GM19023 (cell line): Measurements from ENCODE around the gene LRRC1.
A peak's percentile ranks its signal among the peaks of the same experiment; 100 is the strongest.
"Not testable (repeated sequence)": the region's sequence is repeated elsewhere in the genome, so short reads cannot be mapped to it uniquely, and the experiment has no call there.

Source experiments
- ATAC-seq: cut with Tn5 transposase; IDR thresholded peaks from one replicate; pipeline ENCODE4 v1.9.1; 2021; ENCODE audit warnings: mild to moderate bottlenecking, moderate library complexity; ENCODE audit not compliant: unreplicated experiment

Gene LRRC1

DNA sequence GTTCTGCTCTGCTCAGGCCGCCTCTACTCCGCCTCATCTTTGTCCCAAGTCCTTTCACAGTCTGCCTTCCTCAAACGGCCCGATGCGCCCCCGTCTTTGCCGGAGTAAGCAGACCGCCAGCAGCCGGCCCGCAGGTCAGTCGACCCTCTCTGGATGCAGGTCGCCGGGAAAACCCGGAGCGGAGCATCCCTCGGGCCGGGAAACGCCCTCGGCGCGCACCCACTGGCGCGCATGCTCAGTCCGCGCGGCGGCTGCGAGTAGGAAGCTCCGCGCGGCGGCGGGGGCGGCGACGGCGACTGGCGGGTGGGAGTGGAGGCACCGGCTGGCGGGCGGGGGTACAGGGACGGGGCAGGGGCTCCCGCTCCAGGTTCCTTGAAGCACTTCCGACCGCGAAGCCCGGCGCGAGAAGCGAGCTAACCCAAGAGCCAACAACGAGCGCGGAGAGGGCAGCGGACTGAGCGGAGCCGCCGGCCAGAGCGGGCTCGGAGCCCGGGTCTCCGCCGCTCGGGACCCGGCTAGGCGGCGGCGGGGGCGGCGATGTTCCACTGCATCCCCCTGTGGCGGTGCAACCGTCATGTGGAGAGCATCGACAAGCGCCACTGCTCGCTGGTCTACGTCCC, at the start of gene LRRC1:
LRRC1 (plus strand) TSS at position 286 of the 620 bp plus-strand sequence; CDS start at position 538, 252 bp downstream.
- ATAC-seq, result peak; percentile 77

- ATAC-seq, result no peak
Observed at GRCh38 chr6:53746442-53747103, 48.2 kb upstream of the LRRC1 start.

GRCh38 chr6:53750052-53750650, 44.7 kb upstream of the LRRC1 start:
- ATAC-seq, result no peak

DNA sequence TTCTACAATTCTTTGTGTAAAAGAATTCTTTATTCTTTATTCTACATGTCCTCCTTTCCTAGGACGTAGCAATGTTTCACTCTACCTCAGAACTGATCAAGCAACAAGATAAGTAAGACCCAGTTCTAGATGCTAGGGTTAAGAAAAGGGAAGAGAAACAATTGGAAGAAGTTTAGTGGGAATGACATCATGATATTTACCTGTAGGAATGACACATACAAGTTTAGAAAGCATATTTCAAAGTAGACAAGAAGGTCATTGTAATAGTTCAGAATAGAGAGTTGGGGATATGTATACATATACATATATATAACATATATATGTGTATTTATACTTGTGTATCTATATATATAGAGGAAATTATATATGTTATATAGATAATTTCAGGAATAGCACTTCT, 43.4 kb upstream of the LRRC1 start:
- ATAC-seq, result no peak

DNA sequence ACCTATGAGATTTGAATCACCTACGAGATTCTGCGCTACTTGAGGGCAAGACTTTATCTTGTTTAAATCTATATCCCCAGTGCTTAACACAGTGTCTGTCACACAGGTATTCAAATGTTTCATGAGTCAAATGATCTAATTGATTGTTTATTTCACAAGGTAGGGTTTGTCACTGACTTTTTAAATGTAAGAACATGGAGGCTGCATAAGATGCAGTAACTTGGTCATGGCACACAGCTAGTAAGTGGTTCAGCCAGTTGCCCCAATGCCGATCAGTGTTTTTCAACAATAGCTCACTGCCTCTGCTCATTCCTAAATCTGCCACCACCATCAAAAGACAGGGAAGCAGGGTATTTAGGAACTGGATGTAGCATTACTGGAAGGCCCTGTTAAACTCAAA, 42.4 kb upstream of the LRRC1 start:
- no peak for ATAC-seq

- ATAC-seq, result no peak
Observed at GRCh38 chr6:53752856-53753255, 41.9 kb upstream of the LRRC1 start.

DNA sequence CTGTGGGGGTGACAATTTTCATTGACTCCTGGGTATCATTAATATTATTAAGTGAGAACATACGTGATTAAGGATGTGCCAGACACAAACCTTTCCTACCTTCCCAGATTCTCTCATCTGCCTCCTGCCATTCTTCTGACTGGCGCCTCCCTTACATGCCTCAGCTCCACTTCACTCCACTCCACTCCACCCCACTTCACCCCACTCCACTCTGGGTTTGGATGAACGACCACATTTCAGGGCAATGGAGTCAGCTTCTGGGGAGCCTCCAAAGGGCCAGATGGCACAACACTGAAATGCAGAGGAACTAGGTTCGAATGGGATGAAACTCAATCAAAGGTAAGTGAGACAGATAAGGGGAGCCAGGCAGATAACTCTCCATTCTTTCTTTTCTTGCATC, 40.5 kb upstream of the LRRC1 start:
- no peak for ATAC-seq

DNA sequence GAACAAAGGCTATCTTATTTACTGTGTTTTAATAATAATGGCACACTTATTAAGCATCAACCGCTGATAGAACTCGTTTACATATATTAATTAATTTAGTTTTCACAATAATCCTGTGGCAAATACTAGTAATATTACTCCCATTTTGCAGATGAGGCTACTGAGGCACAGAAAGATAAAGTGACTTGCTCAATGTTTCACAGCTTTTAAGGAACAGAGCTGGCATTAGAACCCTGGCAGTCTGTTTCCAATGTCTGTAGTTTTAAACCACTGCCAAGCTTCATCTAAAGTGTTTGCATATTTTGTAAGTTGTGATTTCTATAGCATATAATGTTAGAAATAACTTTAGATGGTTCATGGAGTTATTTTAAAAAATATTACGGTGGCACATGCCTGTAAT, 38.4 kb upstream of the LRRC1 start:
- ATAC-seq, result no peak

DNA sequence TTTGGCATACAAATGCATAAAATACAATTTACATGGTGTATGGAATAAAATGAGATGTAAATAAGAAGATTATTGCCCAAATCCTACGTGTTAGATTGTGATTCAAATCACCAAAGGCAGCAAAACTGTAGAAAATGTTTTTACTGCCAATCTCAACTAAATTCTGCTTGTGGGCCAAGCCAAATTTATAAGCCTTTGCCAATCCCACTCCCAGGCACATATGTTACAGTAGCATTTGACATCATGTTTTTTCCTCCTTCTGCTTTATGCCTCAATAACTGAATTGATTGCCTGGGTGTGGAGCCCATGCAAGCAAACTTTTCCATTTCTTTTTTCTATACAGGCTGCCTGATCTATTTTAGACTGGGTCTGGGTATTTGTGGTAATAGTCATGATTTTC, 36.3 kb upstream of the LRRC1 start:
- ATAC-seq, result no peak

DNA sequence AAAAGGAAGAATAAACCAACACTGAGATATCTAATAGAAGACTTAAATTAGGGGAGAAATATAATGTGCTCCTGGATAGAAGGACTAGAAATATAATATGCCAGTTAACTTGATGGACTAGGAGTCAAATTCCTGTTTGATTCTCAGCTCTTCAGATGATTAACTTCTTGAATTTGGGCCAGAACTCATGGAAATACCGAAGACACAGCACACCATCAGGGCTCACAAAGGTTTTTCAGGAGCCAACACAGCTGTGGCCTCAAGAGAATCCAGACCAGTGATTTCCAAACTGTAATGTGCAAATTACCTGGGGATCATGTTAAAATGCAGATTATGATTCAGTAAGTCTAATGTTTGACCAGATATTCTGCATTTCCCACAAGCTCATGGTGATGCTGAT, 33.8 kb upstream of the LRRC1 start:
- no peak for ATAC-seq

- no peak for ATAC-seq
Observed at GRCh38 chr6:53765270-53765669, 29.5 kb upstream of the LRRC1 start.

- no peak for ATAC-seq
Observed at GRCh38 chr6:53766930-53767329, 27.9 kb upstream of the LRRC1 start.

DNA sequence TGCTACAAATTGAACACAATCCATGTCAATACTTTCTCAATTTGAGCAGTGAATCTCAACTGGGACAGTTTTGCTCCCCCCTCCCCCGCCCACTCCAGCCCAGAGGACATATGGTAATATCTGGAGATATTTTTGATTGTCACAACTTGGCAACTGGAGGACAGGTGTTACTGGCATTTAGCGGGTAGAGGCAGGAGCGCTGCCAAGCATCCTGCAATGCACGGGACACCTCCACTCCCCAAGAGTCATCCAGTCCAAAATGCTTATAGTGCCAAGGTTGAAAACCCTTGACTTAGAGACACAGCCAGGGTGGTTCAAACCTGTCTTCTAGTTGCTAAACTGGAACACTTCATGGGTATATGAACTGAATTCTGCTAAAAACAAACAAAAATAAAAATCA, 26.9 kb upstream of the LRRC1 start:
- no peak for ATAC-seq

DNA sequence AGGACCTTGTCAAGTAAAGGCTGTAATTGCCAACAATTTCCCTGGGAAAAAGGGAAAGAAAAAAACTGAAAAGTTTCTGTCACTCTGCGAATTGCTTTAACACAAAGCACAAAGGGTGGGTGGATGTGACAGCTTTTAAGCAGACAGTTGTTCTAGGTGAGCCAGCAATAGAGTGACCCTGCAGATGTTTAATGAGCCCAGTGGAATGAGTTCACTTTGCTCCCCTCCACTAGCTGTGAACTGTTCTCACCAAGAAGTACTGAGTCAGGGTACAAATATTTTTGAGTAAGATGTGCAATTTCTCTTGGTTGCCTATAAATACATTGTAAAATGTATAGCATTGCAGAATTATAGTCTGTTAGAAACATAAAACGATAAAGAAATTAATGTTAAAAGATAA, 26.2 kb upstream of the LRRC1 start:
- ATAC-seq, result no peak

- no peak for ATAC-seq
Observed at GRCh38 chr6:53770780-53771249, 24.0 kb upstream of the LRRC1 start.

DNA sequence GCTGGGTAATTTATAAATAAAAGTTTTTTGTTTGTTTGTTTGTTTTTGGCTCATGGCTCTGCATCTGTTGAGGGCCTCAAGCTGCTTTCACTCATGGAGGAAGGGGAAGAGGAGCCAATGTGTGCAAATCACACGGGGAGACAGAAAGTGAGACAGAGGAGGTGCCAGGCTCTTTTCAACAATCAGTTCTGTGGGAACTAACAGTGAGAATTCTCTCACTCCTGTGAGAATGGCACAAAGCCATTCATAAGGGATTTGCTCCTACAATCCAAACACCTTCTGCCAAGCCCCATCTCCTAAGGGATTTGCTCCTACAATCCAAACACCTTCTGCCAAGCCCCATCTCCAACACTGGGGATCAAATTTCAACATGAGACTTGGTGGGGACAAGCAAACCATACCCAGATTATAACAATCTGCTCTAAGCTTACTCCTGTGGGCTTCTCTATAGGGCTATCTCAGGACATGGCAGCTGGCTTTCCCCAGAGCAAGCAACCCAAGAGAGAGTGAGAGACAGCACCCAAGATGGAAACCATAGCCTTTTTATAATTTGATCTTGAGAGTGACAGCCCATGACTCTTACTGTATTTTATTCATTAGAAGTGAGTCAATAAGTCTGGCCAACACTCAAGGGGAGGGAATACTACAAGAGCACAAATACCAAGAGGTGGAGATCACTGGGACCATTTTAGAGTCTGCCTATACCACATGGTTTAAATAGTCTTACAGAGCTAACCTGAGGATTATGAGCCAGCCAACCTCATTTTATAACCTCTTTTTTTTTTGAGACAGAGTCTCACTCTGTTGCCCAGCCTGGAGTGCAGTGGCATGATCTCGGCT, 22.8 kb upstream of the LRRC1 start:
- ATAC-seq, result no peak

- ATAC-seq, result no peak
Observed at GRCh38 chr6:53773044-53773696, 21.6 kb upstream of the LRRC1 start.

DNA sequence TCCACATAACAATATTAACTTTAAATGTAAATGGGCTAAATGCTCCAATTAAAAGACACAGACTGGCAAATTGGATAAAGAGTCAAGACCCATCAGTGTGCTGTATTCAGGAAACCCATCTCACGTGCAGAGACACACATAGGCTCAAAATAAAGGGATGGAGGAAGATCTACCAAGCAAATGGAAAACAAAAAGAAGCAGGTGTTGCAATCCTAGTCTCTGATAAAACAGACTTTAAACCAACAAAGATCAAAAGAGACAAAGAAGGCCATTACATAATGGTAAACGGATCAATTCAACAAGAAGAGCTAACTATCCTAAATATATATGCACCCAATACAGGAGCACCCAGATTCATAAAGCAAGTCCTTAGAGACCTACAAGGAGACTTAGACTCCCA, 18.7 kb upstream of the LRRC1 start:
- not testable (repeated sequence) for ATAC-seq

DNA sequence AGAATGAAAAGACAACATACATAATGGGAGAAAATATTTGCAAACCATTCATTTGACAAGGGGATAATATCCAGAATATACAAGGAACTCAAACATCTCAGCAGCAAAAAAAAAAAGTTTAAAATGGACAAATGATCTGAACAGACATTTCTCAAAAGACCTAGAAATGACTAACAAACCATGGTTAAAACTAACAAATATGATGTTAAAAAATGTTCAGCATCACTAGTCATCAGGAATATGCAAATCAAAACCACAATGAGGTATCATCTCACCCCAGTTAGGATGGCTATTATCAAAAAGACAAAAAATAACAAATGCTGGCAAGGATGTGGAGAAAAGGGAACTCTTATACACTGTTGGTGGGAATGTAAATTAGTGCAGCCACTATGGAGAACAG, 9.8 kb upstream of the LRRC1 start:
- ATAC-seq, result not testable (repeated sequence)

DNA sequence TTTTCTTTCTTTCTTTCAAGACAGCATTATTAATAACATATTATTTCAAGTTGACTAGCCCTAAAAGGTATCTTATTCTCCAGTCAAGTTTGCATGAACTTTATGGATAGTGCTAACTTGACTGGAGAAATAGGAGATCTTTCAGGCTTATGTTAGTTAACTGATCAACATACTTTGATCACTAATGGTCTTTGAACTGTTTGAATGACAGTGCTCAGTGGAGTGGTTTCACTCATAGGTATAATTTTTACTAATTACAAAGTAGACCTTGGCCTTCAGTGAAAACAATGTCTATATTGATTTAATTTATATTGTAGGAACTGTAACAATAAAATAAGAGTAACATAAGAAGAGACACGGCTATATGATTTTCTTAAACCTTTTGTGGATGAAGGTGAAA, 8.0 kb upstream of the LRRC1 start:
- no peak for ATAC-seq

DNA sequence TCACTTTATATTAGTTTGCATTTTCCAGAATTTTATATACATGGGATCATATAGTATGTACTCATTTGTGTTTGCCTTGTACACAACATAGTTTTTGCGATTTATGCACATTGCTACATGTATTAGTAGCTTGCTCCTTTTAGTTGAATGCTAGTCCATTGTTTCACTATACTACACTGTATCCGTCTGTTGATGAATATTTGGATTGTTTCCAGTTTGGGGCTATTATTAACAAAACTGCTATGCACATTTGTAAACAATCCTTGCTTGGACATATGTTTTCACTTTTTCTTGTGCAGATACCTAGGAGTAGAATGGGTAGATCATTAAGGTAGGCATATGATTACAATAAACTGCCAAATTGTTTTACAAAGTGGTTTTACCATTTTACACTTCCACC, 3.9 kb upstream of the LRRC1 start:
- ATAC-seq, result no peak
